Loucy (cell line): ENCODE results near the gene PAQR8.

Experiments
- CTCF ChIP-seq: fragments of 200-600 bp; sonication (generic); conservative IDR thresholded peaks from 2 replicates; pipeline ENCODE4 v1.5.1; 2014; ENCODE audit warnings: mild to moderate bottlenecking, antibody characterized with exemption, low read length
- EZH2phosphoT487 ChIP-seq: fragments of 200-600 bp; IDR thresholded peaks from 2 replicates; pipeline ENCODE4 v1.6.1; 2018; ENCODE audit warnings: antibody characterized with exemption, mild to moderate bottlenecking, moderate library complexity, borderline replicate concordance

DNA sequence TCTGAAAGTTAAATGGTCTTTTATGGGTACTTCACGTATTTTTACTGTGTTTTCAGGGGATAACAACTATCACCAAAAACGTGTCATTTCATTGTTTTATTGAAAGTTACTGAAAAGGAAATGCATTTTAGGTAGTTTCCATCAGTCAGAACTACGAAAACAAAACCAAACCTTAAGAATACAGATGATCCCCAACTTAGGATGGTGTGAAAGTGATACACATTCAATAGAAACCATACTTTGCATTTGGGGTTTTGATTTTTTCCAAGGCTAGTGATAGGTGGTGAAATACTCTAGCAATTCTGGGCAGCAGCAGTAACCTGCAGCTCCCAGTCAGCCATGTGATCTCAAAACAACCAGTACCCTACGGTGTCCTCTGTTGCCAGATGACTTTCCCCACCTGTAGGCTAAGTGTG lies 32.3 kb downstream of the PAQR8 start:
- TF ChIP-seq CTCF (no peak), EZH2phosphoT487 (no peak)
